ENCODE results near the gene SLC4A9. TPM values are rescaled to one million over a fixed set of nuclear protein-coding genes. Genes with fewer than 3 reads are reported as not detected.

SLC4A9 gene
- total RNA-seq, 2 donors from 2014 or later = not detected

DNA sequence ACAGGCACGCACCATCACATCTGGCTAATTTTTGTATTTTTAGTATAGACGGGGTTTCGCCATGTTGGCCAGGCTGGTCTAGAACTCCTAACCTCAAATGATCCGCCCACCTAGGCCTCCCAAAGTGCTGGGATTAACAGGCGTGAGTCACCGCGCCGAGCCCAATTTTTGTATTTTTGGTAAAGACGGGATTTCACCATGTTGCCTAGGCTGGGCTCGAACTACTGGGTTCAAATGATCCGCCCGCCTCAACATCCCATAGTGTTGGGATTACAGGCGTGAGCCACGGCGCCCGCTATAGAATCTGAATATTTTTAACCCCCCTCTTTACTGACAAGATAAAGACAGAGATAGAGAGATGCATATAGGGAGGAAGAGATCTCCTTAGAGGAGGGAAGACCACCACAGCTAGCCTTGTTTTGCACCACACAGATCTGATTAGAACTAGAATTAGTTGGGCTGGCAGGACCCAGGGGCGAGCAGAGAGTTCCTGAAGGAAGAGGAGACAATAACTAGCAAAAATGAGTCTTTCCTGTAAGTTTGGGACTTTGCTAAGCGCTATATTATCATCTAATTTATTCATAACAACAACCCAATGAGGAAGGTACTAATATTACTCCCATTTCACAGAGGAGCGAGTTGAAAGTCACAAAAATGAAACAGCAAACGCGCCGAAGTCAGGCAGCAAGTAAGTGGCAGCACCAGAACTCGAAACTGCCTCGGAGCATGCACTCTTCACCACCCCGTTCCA, 40.2 kb downstream of the SLC4A9 start:
- H3K4me1 ChIP-seq (replicated peaks) = no peaks in the 10 kb centered on the region
- no peaks in the 10 kb centered on the region for H3K9me3 ChIP-seq
- peak overlapping the region; percentile 92 to 95 for H3K27ac ChIP-seq
- H3K4me3 ChIP-seq = peak overlapping the region; percentile 74 to 93
- intact Hi-C loops (cut with DNase I) = loop anchor here (5.0 kb wide), 2 partner anchors 157 to 237 kb away; partner anchors contain the start of genes SRA1 and TMCO6
- TF ChIP-seq, protein P1, sequence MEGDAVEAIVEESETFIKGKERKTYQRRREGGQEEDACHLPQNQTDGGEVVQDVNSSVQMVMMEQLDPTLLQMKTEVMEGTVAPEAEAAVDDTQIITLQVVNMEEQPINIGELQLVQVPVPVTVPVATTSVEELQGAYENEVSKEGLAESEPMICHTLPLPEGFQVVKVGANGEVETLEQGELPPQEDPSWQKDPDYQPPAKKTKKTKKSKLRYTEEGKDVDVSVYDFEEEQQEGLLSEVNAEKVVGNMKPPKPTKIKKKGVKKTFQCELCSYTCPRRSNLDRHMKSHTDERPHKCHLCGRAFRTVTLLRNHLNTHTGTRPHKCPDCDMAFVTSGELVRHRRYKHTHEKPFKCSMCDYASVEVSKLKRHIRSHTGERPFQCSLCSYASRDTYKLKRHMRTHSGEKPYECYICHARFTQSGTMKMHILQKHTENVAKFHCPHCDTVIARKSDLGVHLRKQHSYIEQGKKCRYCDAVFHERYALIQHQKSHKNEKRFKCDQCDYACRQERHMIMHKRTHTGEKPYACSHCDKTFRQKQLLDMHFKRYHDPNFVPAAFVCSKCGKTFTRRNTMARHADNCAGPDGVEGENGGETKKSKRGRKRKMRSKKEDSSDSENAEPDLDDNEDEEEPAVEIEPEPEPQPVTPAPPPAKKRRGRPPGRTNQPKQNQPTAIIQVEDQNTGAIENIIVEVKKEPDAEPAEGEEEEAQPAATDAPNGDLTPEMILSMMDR (IDR thresholded peaks at IDR 0.05) = no peak
- no peak for TF ChIP-seq POLR2AphosphoS5 (IDR thresholded peaks at IDR 0.05)
- TF ChIP-seq POLR2A (IDR thresholded peaks at IDR 0.05) = no peak
- WGBS = 49% methylated on average over 25 of the region's 25 CpGs
- H3K36me3 ChIP-seq = no peaks in the 10 kb centered on the region
- DNase-seq (ENCODE audit: low spot score) = no peak
- H3K27me3 ChIP-seq (replicated peaks; ENCODE audit: insufficient read depth) = no peaks in the 10 kb centered on the region

DNA sequence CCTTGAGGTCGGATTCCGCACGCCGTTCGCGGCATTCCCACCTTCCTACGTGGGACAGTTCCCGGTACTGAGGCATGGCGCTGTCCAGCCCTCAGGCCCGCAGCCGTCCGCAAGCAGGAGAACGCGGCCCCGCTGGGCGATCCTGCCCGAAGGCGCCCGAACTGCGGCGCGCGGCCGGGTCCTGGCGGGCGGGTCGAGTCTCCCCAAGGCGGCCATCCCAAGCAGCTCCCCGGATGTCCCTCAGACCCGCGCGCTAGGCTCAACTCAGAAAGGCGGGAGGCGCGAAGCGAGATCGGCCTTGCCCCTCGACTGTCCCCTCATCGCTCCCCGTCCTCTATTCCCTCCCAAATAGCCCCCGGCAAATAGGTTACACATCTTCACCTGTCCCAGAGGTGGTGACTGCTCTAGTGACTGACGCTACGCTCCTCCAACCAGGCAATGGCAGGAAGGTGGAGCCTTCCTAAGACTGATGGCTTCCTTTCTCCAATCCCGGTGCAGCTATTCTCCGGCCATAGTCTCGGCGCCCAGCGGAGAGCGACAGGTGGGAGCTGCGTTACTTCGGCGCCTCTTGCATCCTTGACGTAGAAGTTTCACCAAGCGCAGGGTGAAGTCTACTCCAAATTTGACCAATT, 40.9 kb downstream of the SLC4A9 start:
- H3K36me3 ChIP-seq = no peaks in the 10 kb centered on the region
- DNase-seq (ENCODE audit: low spot score) = peak; percentile 97
- intact Hi-C loops (cut with DNase I) = loop anchor here (5.0 kb wide), 2 partner anchors 156 to 236 kb away; partner anchors contain the start of genes SRA1 and TMCO6
- TF ChIP-seq, protein P1 (IDR thresholded peaks at IDR 0.05) = peak in 1 of 4 experiments; percentile 6
- TF ChIP-seq POLR2AphosphoS5 (IDR thresholded peaks at IDR 0.05) = peak; percentile 78
- peak; percentile 72 for TF ChIP-seq POLR2A (IDR thresholded peaks at IDR 0.05)
- peak overlapping the region; percentile 92 to 95 for H3K27ac ChIP-seq
- peak overlapping the region; percentile 74 to 93 for H3K4me3 ChIP-seq
- H3K27me3 ChIP-seq (replicated peaks; ENCODE audit: insufficient read depth) = no peaks in the 10 kb centered on the region
- no peaks in the 10 kb centered on the region for H3K9me3 ChIP-seq
- H3K4me1 ChIP-seq (replicated peaks) = no peaks in the 10 kb centered on the region
- under 1% methylated on average over 54 of the region's 54 CpGs for WGBS

DNA sequence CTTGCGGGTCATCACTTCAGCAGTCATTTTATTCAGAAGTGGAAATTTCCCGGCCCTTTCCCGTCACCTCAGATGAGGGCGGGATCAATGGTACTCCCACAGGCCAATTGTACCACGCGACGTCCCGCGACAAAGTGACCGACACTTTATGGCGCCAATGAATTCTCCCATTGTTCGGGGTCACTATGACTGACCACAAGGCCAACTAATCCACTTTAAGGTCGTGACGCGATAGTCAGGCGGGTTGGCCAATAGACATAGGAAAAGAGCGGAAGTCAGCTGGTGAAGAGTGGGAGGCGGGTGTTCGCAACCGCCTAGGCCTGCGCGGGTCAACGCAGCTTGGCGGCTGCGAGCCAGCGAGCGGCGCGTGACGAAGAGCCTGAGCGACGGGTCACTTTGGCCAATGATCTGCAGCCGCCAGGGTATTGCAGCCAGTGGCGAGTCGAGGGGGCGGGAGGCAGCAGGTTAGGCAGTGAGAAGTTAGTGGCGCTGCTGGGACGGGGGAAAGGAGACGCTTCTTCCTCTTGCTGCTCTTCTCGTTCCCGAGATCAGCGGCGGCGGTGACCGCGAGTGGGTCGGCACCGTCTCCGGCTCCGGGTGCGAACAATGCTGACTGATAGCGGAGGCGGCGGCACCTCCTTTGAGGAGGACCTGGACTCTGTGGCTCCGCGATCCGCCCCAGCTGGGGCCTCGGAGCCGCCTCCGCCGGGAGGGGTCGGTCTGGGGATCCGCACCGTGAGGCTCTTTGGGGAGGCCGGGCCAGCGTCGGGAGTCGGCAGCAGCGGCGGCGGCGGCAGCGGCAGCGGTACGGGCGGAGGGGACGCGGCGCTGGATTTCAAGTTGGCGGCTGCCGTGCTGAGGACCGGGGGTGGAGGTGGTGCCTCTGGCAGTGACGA, 41.6 kb downstream of the SLC4A9 start, which contains the start of gene ANKHD1:
ANKHD1 (plus strand) TSS at position 472 of the 896 bp plus-strand sequence; CDS start at position 607, 135 bp downstream.
- Histone ChIP-seq H3K27me3 (replicated peaks; ENCODE audit: insufficient read depth) (no peaks in the 10 kb centered on the region), H3K36me3 (no peaks in the 10 kb centered on the region), H3K27ac (peak within 1 kb of the TSS; percentile 95), H3K4me1 (replicated peaks) (no peaks in the 10 kb centered on the region), H3K9me3 (no peaks in the 10 kb centered on the region), H3K4me3 (peak within 1 kb of the TSS; percentile 93 to 96)
- intact Hi-C loops (cut with DNase I) = loop anchor here (5.0 kb wide), 2 partner anchors 156 to 236 kb away; partner anchors contain the start of genes SRA1 and TMCO6
- under 1% methylated on average over 77 of the region's 83 CpGs for WGBS
- TF ChIP-seq POLR2A (IDR thresholded peaks at IDR 0.05) (peak; percentile 99), POLR2AphosphoS5 (IDR thresholded peaks at IDR 0.05) (peak; percentile 97)
- TF ChIP-seq, protein P1 (IDR thresholded peaks at IDR 0.05) = peak in 2 of 4 experiments; percentile 48 to 62
- peak; percentile 100 for DNase-seq (ENCODE audit: low spot score)

- DNase-seq (ENCODE audit: low spot score) = peak; percentile 20
- no peak for TF ChIP-seq POLR2A (IDR thresholded peaks at IDR 0.05)
- TF ChIP-seq POLR2AphosphoS5 (IDR thresholded peaks at IDR 0.05) = no peak
- TF ChIP-seq, protein P1 (IDR thresholded peaks at IDR 0.05) = no peak
- Histone ChIP-seq H3K9me3 (no peaks in the 10 kb centered on the region), H3K36me3 (no peaks in the 10 kb centered on the region), H3K4me1 (replicated peaks) (no peaks in the 10 kb centered on the region), H3K27ac (peak overlapping the region; percentile 94 to 95), H3K27me3 (replicated peaks; ENCODE audit: insufficient read depth) (no peaks in the 10 kb centered on the region), H3K4me3 (peak overlapping the region; percentile 93 to 96)
- 4% methylated on average over 33 of the region's 36 CpGs for WGBS
- intact Hi-C loops (cut with DNase I) = loop anchor here (5.0 kb wide), 2 partner anchors 155 to 235 kb away; partner anchors contain the start of genes SRA1 and TMCO6
Observed at GRCh38 chr5:140402258-140403074, 42.5 kb downstream of the SLC4A9 start.

Data from prostate gland (tissue), 2 donors.